DND-41 (cell line): ENCODE measurements around the gene DDX25.

Experiments
- ATAC-seq: fragments of 200-7000 bp; cut with Tn5 transposase; 3 replicates; pipeline ENCODE4 v1.9.1; 2021; ENCODE audit warnings: low read depth; ENCODE audit not compliant: insufficient read depth
- DNase-seq: peaks from one replicate; pipeline ENCODE4 v3.0.0-alpha.2; 2020
- H2AFZ ChIP-seq: 2 replicates; pipeline ENCODE4 v1.6.0; 2012; ENCODE audit warnings: low read depth, low read length
- H3K27ac ChIP-seq: 2 replicates; pipeline ENCODE4 v1.5.1; 2012; ENCODE audit warnings: low read length, inconsistent platforms
- H3K27me3 ChIP-seq: fragments of 200-600 bp; sonication (generic); 2 replicates; pipeline ENCODE4 v1.6.0; 2012; ENCODE audit warnings: low read length, mild to moderate bottlenecking, inconsistent platforms; ENCODE audit not compliant: insufficient read depth, poor library complexity
- H3K36me3 ChIP-seq: 2 replicates; pipeline ENCODE4 v1.5.1; 2012; ENCODE audit warnings: low read length, inconsistent platforms; ENCODE audit not compliant: insufficient read depth
- H3K4me1 ChIP-seq: 2 replicates; pipeline ENCODE4 v1.5.1; 2012; ENCODE audit warnings: mild to moderate bottlenecking, low read length; ENCODE audit not compliant: insufficient read depth
- H3K4me2 ChIP-seq: 2 replicates; pipeline ENCODE4 v1.6.0; 2012; ENCODE audit warnings: mild to moderate bottlenecking, moderate library complexity, low read length, inconsistent platforms; ENCODE audit not compliant: insufficient read depth
- H3K4me3 ChIP-seq, 2 experiments: fragments of 200-600 bp in 1 of 2; shearing (Covaris generic) in 1 of 2; 2 replicates each; pipeline ENCODE4 v1.5.1; 2012 to 2016; ENCODE audit warnings: inconsistent platforms in 2 of 2, low read length in 2 of 2, mild to moderate bottlenecking in 2 of 2, low read depth in 1 of 2, moderate library complexity in 1 of 2
- H3K79me2 ChIP-seq: 2 replicates; pipeline ENCODE4 v1.6.0; 2012; ENCODE audit warnings: low read length, inconsistent platforms; ENCODE audit not compliant: insufficient read depth
- H3K9ac ChIP-seq: 2 replicates; pipeline ENCODE4 v1.6.0; 2012; ENCODE audit warnings: low read depth, mild to moderate bottlenecking, inconsistent platforms, low read length, moderate library complexity
- H3K9me3 ChIP-seq: 2 replicates; pipeline ENCODE4 v1.5.1; 2012; ENCODE audit warnings: low read length, moderate library complexity, mild to moderate bottlenecking, inconsistent platforms; ENCODE audit not compliant: insufficient read depth, severe bottlenecking
- H4K20me1 ChIP-seq: 2 replicates; pipeline ENCODE4 v1.6.0; 2012; ENCODE audit warnings: low read length; ENCODE audit not compliant: insufficient read depth
- EZH2 ChIP-seq: IDR thresholded peaks from 3 replicates; pipeline ENCODE4 v1.6.1; 2012; ENCODE audit warnings: borderline replicate concordance, low read depth, mild to moderate bottlenecking, moderate library complexity, low read length, inconsistent platforms; ENCODE audit not compliant: severe bottlenecking
- TF ChIP-seq, protein P1 (sequence below): IDR thresholded peaks from 2 replicates; pipeline ENCODE4 v1.5.1; 2012; ENCODE audit warnings: borderline replicate concordance, low read length, moderate library complexity, mild to moderate bottlenecking; ENCODE audit not compliant: poor library complexity, severe bottlenecking; ENCODE audit errors: extremely low read depth

Gene DDX25

DNA sequence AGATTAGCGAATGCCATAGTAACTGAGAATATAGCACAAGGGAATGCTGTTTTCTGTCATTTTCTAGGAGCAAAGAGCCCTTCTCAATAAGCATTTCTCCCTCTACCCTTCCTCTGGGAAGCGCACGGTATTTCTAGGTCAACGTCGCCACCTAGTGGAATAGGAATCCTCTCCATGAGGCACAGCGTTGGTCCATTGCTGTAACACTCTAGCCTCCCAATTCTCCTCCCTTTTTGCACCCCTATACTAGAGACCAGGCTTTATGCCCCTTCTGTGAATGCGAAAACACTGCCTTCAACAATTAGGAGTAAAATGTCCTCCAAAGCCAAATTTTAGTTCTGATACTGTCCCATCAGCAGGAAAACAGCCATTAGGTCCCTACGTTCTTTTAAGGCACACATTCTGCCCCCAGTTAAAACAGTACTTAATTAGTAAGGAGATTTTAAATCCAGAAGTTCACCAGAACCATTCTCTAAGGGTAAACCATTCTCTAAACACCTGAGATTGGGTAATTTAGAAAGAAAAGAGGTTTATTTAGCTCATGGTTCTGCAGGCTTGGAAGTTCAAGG is 29.7 kb upstream of the DDX25 start:
- no peaks in the 10 kb centered on the region for H3K9me3 ChIP-seq
- H3K79me2 ChIP-seq = no peaks in the 10 kb centered on the region
- no peak overlapping the region for H2AFZ ChIP-seq
- no peak overlapping the region for H3K4me3 ChIP-seq
- H3K27me3 ChIP-seq = no peaks in the 10 kb centered on the region
- DNase-seq (peak; percentile 63), ATAC-seq (peak; percentile 96)
- H3K9ac ChIP-seq = no peak overlapping the region
- no peak overlapping the region for H3K4me2 ChIP-seq
- no peak for TF ChIP-seq EZH2
- TF ChIP-seq, protein P1, sequence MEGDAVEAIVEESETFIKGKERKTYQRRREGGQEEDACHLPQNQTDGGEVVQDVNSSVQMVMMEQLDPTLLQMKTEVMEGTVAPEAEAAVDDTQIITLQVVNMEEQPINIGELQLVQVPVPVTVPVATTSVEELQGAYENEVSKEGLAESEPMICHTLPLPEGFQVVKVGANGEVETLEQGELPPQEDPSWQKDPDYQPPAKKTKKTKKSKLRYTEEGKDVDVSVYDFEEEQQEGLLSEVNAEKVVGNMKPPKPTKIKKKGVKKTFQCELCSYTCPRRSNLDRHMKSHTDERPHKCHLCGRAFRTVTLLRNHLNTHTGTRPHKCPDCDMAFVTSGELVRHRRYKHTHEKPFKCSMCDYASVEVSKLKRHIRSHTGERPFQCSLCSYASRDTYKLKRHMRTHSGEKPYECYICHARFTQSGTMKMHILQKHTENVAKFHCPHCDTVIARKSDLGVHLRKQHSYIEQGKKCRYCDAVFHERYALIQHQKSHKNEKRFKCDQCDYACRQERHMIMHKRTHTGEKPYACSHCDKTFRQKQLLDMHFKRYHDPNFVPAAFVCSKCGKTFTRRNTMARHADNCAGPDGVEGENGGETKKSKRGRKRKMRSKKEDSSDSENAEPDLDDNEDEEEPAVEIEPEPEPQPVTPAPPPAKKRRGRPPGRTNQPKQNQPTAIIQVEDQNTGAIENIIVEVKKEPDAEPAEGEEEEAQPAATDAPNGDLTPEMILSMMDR = peak; percentile 90
- no peaks in the 10 kb centered on the region for H3K36me3 ChIP-seq
- H3K27ac ChIP-seq = no peak overlapping the region
- H4K20me1 ChIP-seq = no peaks in the 10 kb centered on the region
- no peaks in the 10 kb centered on the region for H3K4me1 ChIP-seq

DNA sequence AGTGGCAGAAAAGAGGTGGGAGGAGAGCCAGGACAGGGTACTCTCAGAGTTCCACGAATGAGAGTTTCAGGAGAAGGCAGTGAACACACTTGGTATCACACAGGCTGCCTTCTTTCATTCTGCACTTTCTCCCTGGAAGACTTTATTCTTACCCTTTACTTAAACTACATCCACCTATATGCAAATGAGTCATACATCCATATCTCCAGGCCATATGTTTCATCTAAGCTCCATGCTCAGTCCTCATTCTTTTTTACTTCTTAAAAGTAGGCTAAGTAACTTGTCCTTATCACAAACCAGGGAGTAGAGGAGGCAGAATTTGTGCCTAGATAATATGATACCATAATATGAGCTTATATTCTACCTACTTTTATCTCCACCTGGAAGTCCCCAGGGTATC is 23.0 kb upstream of the DDX25 start:
- ATAC-seq (no peak), DNase-seq (no peak)
- no peak overlapping the region for H2AFZ ChIP-seq
- H3K4me2 ChIP-seq = no peak overlapping the region
- H4K20me1 ChIP-seq = no peaks in the 10 kb centered on the region
- no peaks in the 10 kb centered on the region for H3K79me2 ChIP-seq
- no peaks in the 10 kb centered on the region for H3K36me3 ChIP-seq
- no peak overlapping the region for H3K4me3 ChIP-seq
- H3K27me3 ChIP-seq = no peaks in the 10 kb centered on the region
- H3K9me3 ChIP-seq = no peaks in the 10 kb centered on the region
- TF ChIP-seq EZH2 = no peak
- TF ChIP-seq, protein P1 = no peak
- H3K9ac ChIP-seq = no peak overlapping the region
- H3K4me1 ChIP-seq = no peaks in the 10 kb centered on the region
- H3K27ac ChIP-seq = no peak overlapping the region

DNA sequence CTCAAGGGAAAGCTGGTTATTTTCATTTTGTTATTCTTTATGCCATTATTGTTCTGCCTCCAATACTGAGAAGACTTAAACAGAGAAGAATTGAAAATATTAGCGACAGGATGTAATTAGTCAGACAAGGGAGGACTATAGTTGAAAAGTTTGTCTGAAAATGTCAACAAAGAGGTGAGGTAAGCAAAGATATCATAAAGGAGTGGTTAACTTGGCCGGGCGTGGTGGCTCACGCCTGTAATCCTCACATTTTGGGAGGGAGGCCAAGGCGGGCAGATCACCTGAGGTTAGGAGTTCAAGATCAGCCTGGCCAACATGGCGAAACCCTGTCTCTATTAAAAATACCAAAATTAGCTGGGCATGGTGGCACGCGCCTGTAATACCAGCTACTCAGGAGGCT is 20.9 kb upstream of the DDX25 start:
- DNase-seq (no peak), ATAC-seq (no peak)
- H3K9me3 ChIP-seq = peaks cover 2% of the 10 kb centered on the region
- no peak overlapping the region for H3K27ac ChIP-seq
- H3K27me3 ChIP-seq = no peaks in the 10 kb centered on the region
- H3K4me2 ChIP-seq = no peak overlapping the region
- no peak overlapping the region for H3K4me3 ChIP-seq
- H3K36me3 ChIP-seq = no peaks in the 10 kb centered on the region
- peaks cover 14% of the 10 kb centered on the region for H3K4me1 ChIP-seq
- H2AFZ ChIP-seq = no peak overlapping the region
- H4K20me1 ChIP-seq = no peaks in the 10 kb centered on the region
- TF ChIP-seq EZH2 = no peak
- TF ChIP-seq, protein P1 = no peak
- H3K79me2 ChIP-seq = no peaks in the 10 kb centered on the region
- H3K9ac ChIP-seq = no peak overlapping the region
